ENCODE measurements around the gene DHRSX.
"Not testable (repeated sequence)": the region's sequence is repeated elsewhere in the genome, so short reads cannot be mapped to it uniquely, and the experiment has no call there.

The DHRSX gene

GRCh38 chrX:2419418-2419817 lies 81.4 kb downstream of the DHRSX start:
- not testable (repeated sequence) for DNase-seq

DNA sequence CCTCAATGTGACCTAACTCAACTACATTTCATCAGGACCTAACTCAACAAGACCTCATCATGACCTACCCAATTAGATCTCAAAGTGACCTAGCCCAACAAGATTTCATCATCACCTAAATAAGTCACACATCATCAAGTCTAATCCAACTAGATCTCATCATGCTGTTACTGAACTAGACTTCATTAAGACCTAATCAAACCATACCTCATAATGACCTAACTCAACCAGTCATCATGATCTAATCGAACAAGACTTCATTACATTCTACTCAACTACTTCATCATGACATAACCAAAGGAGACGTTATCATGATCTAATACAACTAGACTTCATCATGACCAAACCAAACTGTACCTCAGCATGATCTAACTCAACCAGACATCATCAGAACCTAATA lies 82.8 kb downstream of the DHRSX start:
- no peak for DNase-seq

- DNase-seq = no peak
Measured at GRCh38 chrX:2416851-2417604, 83.7 kb downstream of the DHRSX start.

- no peak for DNase-seq
Measured at GRCh38 chrX:2414384-2414783, 86.4 kb downstream of the DHRSX start.

- no peak for DNase-seq
Measured at GRCh38 chrX:2413969-2414368, 86.8 kb downstream of the DHRSX start.

- DNase-seq = no peak
Measured at GRCh38 chrX:2412131-2412530, 88.6 kb downstream of the DHRSX start.

DNA sequence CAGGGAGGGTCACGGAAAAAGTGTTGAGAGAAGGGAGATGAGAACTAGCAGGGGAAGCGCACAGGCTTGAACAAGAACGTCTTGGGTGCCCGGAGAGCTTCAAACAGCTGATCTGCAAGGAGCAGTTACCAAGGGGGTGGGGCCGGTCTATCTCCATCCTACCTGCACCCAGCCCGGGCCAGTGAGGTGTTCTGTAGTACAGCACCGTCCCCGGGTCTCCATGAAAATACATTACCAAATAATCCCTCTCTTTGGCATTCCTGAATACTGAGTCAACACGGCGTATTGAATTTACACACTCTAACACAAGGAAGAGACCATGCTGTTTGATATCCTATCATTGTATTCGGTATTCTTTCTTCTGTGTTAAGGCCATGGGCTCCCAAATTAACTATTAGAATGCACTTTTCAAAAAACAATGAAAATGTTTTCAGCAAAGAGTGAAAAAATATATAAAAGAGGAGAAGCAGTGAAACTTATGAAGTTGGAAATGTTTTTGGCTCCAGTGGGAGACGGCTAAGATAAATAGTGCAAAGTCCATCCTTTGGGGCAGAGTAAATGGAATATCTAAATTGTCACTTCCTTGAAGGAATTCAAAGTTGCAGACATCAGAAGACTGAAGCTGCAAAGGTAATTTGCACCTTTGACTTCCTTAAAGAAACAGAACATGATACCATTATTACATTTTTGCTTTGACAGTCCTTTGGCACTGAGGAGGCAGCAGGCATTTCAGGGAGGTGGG lies 90.3 kb downstream of the DHRSX start:
- DNase-seq = no peak

DNA sequence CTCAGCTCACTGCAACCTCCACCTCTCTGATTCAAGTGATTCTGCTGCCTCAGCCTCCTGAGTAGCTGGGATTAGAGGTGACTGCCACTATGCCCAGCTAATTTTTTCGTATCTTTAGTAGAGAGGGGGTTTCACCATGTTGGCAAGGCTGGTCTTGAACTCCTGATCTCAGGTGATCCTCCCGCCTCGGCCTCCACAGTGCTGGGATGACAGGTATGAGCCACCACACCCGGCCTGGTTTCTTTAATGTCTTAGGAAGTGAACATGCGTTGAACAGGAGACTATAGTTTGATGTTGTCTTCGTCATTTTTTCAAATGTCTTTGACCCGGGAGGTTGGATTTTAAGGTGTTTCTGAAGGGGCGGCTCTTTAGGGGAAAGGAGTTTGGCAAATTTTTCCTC lies 91.0 kb downstream of the DHRSX start:
- DNase-seq = no peak

- no peak for DNase-seq
Measured at GRCh38 chrX:2408856-2409255, 91.9 kb downstream of the DHRSX start.

DNA sequence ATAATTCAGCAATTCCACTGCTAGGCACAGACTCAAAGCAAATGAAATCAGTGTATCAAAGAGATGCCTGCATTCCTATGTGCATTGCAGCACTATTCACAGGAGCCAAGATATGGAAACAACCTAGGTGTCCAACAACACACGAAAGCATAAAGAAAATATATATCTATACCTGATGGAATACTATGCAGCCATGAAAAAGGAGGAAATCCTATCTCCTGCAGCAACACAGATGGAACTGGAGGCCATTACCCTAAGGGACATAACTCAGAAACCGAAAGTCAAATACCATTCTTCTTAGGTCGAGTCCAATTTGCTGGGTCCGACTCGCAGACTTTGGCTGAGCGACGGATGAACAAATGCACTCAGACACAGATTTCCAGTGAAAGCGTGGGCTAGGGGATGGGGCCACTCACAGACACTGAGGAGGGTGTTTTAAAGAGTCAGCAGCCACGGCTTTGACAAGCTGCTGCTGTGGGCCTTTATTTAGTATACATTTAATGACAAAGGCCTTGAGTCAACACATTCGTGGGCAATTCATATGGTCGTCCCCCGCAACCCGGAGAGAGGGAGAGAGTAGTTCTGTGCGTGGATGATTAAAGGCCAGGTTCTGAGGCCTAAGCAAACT lies 93.8 kb downstream of the DHRSX start:
- no peak for DNase-seq

DNA sequence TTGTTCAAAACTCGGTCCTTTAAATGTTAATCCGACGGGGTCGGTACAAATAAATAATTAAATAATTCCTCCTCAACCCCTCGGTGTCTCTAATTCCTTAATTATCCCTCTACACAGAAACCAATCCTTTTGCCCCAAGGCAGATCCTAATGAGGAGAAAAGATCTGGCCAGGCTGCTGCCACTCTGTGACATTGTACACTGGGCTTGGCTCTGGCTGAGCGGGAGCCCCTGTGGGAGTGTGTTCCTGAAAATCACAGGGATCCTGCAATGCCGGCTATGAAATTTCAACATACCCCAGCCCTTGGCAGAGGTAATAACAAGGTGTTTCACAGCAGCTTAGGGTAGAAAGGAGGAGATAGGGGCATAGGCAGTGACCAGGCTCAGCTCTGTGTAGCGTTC lies 96.0 kb downstream of the DHRSX start:
- DNase-seq = no peak

DNA sequence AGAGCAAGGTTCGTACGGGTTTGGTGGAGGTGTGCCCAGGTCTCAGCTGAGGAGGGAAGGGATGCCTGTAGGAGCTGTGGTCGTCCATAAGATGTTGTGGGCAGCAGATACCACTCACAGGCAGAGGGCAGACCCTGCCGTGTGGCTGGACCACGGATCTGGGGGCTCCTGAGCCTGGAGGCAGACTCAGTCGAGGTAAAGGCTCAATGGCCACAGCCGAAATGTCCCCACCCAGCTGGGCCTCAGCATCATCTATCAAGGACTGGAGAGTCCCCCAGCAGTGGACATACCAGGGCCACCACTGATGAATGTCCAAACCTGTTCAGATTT lies 98.5 kb downstream of the DHRSX start:
- DNase-seq = no peak

- no peak for DNase-seq
Measured at GRCh38 chrX:2401590-2402360, 99.0 kb downstream of the DHRSX start.

DNA sequence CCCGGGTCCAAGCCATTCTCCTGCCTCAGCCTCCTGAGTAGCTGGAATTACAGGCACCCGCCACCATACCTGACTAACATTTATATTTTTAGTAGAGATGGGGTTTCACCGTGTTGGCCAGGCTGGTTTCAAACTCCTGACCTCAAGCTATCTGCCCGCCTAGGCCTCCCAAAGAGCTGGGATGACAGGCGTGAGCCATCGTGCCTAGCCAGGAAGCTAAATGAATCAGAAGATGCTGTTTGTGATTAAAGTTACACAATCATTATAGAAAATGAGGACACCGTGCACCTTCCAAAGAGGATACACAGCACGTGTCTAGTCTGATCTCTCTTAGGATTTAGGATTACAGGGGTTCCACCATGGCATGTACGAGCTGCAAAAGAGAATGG lies 99.6 kb downstream of the DHRSX start:
- no peak for DNase-seq

DNA sequence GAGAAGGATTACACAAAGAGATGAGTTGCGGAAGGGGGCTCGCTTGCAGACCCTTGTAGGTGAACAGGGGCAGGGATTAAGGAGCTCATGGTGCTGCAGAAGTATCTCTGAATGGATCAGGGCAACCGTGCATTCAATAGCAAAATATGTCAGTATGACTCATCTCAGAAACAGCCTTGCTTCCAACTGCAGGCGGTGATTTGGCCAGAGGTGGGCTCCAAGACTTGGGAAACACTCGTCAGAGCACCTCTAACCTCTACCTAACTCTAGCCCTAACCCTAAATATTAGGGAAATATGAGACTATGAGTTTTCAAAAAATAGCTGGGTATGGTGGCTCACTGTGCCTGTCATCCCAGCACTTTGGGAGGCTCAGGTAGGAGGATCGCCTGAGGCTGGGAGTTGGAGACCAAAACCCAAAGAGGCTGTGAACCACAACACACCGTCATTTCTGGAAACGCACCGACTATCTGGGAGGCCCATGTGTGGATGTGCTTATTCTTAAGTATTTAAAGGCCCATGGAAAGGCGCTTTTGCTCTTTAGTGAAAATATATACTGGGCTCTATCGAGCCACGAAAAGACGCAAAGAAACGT lies 102.6 kb downstream of the DHRSX start:
- no peak for DNase-seq

DNA sequence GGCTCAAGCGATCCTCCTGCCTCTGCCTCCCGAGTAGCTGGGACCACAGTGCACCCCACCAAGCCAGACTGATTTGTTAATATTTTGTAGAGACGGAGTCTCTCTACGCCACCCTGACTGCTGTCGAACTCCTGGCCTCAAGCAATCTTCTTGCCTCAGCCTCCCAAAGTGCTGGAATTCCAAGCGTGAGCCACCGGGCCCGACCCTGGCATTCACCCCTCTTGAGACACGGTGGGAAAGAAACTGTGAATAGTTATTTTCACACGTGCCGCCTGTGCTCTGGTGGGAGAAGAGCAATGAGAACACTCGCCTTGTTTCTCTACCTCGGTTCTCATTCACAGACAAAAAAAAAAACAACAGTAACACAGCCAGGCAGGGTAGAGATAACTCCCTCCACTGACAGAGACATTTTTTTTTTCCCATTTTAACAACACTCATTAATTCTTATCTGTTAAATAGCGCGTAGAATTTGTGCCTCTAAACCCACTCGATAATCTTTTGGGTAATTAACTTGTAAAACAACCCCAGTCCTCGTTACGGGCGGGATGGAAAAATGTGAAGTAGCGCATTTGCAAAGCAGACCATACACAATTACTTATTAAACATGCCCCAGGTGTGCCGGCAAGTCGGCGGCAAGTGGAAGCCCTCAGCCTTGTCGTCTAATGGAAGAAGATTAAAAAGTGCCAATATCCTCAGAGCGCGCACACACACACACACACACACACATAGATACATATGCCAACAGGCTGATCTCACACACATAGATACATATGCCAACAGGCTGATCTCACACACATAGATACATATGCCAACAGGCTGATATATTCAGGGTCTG lies 103.3 kb downstream of the DHRSX start:
- no peak for DNase-seq

- DNase-seq = no peak
Measured at GRCh38 chrX:2395261-2395992, 105.3 kb downstream of the DHRSX start.

DNA sequence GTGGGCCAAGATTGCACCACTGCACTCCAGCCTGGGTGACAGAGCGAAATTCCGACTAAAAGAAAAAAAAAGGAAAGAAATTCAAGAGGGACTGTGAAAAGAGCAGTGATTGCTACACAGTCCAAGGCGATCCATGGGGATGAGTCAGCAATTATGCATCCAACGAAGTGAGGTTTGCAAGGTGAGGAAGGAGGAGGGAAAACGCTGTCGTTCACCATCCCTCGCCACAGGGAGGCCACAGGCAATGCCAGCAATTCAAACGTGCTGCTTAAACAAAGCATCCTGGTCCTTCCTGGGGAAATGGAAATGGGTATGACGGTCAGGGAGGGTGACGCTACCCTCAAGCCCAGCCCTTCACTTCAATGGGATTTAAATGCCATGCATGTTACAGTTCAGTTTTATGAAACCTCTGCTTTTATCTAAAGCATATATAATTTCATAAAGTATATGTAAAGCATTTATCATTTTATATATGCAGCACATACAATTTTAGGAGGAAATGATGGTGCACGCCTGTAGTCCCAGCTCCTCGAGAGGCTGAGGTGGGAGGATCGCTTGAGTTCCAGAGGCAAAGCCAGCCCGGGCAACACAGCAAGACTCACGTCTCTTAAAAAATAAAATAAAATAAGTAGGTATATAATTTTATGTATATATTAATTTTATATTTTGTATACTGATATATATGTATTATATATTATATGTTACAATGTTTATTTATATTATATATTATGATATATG lies 108.7 kb downstream of the DHRSX start:
- DNase-seq = no peak

DNA sequence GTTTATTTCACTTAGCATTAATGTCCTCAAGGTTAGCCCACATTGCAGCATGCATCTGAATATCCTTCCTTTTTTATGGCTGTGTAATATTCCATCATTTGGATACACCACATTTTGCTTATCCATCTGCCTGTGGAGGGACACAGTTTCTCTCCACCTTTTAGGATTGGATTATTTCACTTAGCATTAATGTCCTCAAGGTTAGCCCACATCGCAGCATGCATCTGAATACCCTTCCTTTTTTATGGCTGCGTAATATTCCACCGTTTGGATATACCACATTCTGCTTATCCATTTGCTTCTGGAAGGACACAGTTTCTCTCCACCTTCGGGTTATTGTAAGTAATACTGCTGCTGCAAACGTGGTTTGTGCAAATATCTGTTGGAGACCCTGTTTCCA lies 110.0 kb downstream of the DHRSX start:
- DNase-seq = no peak

DNA sequence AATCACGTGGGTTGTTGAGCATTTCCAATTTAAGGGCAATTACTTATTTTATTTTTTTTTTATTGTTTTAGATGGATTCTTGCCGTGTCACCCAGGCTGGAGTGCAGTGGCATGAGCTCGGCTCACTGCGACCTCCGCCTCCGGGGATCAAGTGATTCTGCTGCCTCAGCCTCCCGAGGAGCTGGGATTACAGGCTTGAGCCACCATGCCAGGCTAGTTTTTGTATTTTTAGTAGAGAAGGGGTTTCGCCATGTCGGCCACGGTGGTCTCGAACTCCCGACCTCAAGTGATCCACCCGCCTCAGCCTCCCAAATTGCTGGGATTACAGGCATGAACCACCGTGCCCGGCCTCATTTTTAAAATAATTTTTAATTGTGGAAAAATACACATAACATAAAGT lies 111.0 kb downstream of the DHRSX start:
- not testable (repeated sequence) for DNase-seq

DNA sequence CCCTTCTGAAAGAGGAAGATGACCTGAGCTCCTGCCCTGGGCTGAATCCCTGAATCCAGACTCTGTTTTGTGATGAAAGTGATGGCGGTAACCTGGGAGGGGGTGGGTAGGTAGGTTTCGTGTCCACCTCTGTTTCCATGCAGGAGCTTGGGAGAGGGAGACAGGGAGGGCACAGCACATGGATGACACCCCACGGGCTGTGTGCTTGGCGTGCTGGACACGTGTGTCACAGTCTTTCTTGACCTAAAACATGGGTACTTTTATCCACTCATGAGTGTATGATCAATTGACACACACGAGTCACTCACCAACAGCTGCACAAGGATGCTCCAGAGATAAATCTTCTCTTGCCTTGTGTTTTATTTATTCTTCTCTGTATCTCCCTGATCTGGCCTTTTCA lies 111.5 kb downstream of the DHRSX start:
- no peak for DNase-seq
